ENCODE measurements around the gene EPS15. TPM values are rescaled to one million over a fixed set of nuclear protein-coding genes. Genes with fewer than 3 reads are reported as not detected.

The EPS15 gene
- total and polyA plus RNA-seq, 10 of the 15 experiments (the other 5 are each of a cell fraction or from before 2014, with no cell fraction given) = 24.7 to 87.8 (median 56.3) TPM

- H3K9ac ChIP-seq (ENCODE audit: control insufficient read depth, insufficient read depth, low read length) = no peak overlapping the region
- peak overlapping the region; percentile 39 for H2AFZ ChIP-seq (ENCODE audit: control insufficient read depth, low read depth, low read length)
- no peaks in the 10 kb centered on the region for H4K20me1 ChIP-seq (ENCODE audit: control insufficient read depth, insufficient read depth)
- SMC1A ChIA-PET (ENCODE audit: uncharacterized antibody, unreplicated experiment) = interaction anchor here (0.6 to 3.6 kb wide), 25 partner anchors 11 to 343 kb away, joined by 3 to 34 read pairs (median 5); no protein-coding TSS in a partner anchor
- CTCF ChIA-PET = interaction anchor here (0.6 to 3.2 kb wide), 37 partner anchors 8 to 605 kb away, joined by 3 to 19 read pairs (median 5); no protein-coding TSS in a partner anchor
- POLR2A ChIA-PET = interaction anchor here (0.5 to 1.0 kb wide), 4 partner anchors 9 to 231 kb away, joined by 3 to 5 read pairs (median 3); no protein-coding TSS in a partner anchor
- intact Hi-C loops (cut with micrococcal nuclease; ENCODE audit: unreplicated experiment) = loop anchor here (2.0 kb wide), 1 partner anchor 34 kb away; no protein-coding TSS in a partner anchor
- peaks cover 11% of the 10 kb centered on the region for H3K4me1 ChIP-seq (ENCODE audit: control insufficient read depth, insufficient read depth, low read length)
- H3K27ac ChIP-seq (ENCODE audit: control insufficient read depth, insufficient read depth) = peak overlapping the region; percentile 27; the same call in 1 of the 2 replicates
- H3K4me2 ChIP-seq (ENCODE audit: control insufficient read depth, insufficient read depth) = no peak overlapping the region
- no peak for DNase-seq (ENCODE audit: low read depth, low spot score)
- no peak overlapping the region for H3K4me3 ChIP-seq
- FAIRE-seq = no peak
- ATAC-seq = peak; percentile 88
- in situ Hi-C loops (cut with MboI) = no loop called here
- RAD21 ChIA-PET (ENCODE audit: unreplicated experiment) = interaction anchor here (0.7 to 2.7 kb wide), 18 partner anchors 10 to 239 kb away, joined by 3 to 21 read pairs (median 4); partner anchors contain the start of gene EPS15
- no peaks in the 10 kb centered on the region for H3K9me3 ChIP-seq (replicated peaks; ENCODE audit: control insufficient read depth, insufficient read depth, low read length)
- 0% methylated on average over 3 of the region's 3 CpGs for WGBS (ENCODE audit: insufficient coverage, insufficient replicate concordance, low lambda C conversion rate, missing lambda C conversion rate)
- no peaks in the 10 kb centered on the region for H3K36me3 ChIP-seq (ENCODE audit: control insufficient read depth in 2 of 2, insufficient read depth in 2 of 2, low read length in 1 of 2)
- no peaks in the 10 kb centered on the region for H3K27me3 ChIP-seq (replicated peaks in 1 of 2; ENCODE audit: control insufficient read depth in 2 of 2, insufficient read depth in 2 of 2, low read length in 1 of 2)
- H3K79me2 ChIP-seq (ENCODE audit: control insufficient read depth, insufficient read depth, low read length) = no peaks in the 10 kb centered on the region
- no TSS peak for BruUV-seq (replicated peaks)
- peak; percentile 17; the same call in 1 of the 2 replicates for TF ChIP-seq RUNX3 (IDR thresholded peaks at IDR 0.05; ENCODE audit: low read length)
- TF ChIP-seq CREM (IDR thresholded peaks at IDR 0.05; ENCODE audit: low read depth) = peak; percentile 74; the same call in 1 of the 2 replicates
- no peak for TF ChIP-seq ZBTB4 (CRISPR knock-in tag; IDR thresholded peaks at IDR 0.05)
- no peak for TF ChIP-seq RAD21 (IDR thresholded peaks at IDR 0.05; ENCODE audit: insufficient read depth, low read depth, low read length)
- TF ChIP-seq EED (IDR thresholded peaks at IDR 0.05; ENCODE audit: low read depth) = no peak
- peak; percentile 10 for TF ChIP-seq SKIL (IDR thresholded peaks at IDR 0.05; ENCODE audit: low read depth, poor library complexity, severe bottlenecking)
- TF ChIP-seq NFYB (IDR thresholded peaks at IDR 0.05; ENCODE audit: insufficient read depth, low read depth, low read length) = 0 out of 2 replicates have a peak, but pooled peaks have one; percentile 22
- TF ChIP-seq, protein P1, sequence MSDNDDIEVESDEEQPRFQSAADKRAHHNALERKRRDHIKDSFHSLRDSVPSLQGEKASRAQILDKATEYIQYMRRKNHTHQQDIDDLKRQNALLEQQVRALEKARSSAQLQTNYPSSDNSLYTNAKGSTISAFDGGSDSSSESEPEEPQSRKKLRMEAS (IDR thresholded peaks at IDR 0.05; ENCODE audit: low read depth, low read length) = no peak
- TF ChIP-seq, protein P2, sequence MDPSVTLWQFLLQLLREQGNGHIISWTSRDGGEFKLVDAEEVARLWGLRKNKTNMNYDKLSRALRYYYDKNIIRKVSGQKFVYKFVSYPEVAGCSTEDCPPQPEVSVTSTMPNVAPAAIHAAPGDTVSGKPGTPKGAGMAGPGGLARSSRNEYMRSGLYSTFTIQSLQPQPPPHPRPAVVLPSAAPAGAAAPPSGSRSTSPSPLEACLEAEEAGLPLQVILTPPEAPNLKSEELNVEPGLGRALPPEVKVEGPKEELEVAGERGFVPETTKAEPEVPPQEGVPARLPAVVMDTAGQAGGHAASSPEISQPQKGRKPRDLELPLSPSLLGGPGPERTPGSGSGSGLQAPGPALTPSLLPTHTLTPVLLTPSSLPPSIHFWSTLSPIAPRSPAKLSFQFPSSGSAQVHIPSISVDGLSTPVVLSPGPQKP (IDR thresholded peaks at IDR 0.05; ENCODE audit: low read depth, low read length) = no peak
- no peak for TF ChIP-seq KAT2A (conservative IDR thresholded peaks at IDR 0.05; ENCODE audit: control insufficient read depth, low read depth, low read length)
- TF ChIP-seq, protein P3, sequence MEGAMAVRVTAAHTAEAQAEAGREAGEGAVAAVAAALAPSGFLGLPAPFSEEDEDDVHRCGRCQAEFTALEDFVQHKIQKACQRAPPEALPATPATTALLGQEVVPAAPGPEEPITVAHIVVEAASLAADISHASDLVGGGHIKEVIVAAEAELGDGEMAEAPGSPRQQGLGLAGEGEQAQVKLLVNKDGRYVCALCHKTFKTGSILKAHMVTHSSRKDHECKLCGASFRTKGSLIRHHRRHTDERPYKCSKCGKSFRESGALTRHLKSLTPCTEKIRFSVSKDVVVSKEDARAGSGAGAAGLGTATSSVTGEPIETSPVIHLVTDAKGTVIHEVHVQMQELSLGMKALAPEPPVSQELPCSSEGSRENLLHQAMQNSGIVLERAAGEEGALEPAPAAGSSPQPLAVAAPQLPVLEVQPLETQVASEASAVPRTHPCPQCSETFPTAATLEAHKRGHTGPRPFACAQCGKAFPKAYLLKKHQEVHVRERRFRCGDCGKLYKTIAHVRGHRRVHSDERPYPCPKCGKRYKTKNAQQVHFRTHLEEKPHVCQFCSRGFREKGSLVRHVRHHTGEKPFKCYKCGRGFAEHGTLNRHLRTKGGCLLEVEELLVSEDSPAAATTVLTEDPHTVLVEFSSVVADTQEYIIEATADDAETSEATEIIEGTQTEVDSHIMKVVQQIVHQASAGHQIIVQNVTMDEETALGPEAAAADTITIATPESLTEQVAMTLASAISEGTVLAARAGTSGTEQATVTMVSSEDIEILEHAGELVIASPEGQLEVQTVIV (IDR thresholded peaks at IDR 0.05; ENCODE audit: borderline replicate concordance, partially characterized antibody) = no peak
- no peak for TF ChIP-seq RCOR1 (conservative IDR thresholded peaks at IDR 0.05; ENCODE audit: low read depth, low read length)
- no peak for TF ChIP-seq NFIC (IDR thresholded peaks at IDR 0.05; ENCODE audit: low read depth, low read length)
- TF ChIP-seq FOXK2 (IDR thresholded peaks at IDR 0.05) = no peak
- no peak for TF ChIP-seq SMAD5 (IDR thresholded peaks at IDR 0.05; ENCODE audit: low read depth)
Measured at GRCh38 chr1:51534447-51534846, 15.4 kb upstream of the EPS15 start.
